CD14-positive monocyte (primary cell): Measurements from ENCODE around the gene NTNG2. TPM values are rescaled to one million over a fixed set of nuclear protein-coding genes. Genes with fewer than 3 reads are reported as not detected.

ENCODE experiments used
- DNase-seq, 3 donors: peaks; one replicate each; pipeline ENCODE4 v3.0.0-alpha.2; 2011 to 2022
- H2AFZ ChIP-seq: 2 replicates; pipeline ENCODE4 v1.6.0; 2012; ENCODE audit warnings: mild to moderate bottlenecking, low read depth, low read length, inconsistent platforms; ENCODE audit not compliant: insufficient read depth, poor library complexity, severe bottlenecking
- H3K27ac ChIP-seq, 2 donors: 1 replicate in 1 of 2; 2 replicates in 1 of 2; pipeline ENCODE4 v1.5.1; 2012 to 2013; ENCODE audit warnings: low read length in 2 of 2, control low read depth in 1 of 2, inconsistent platforms in 1 of 2, low read depth in 1 of 2, mild to moderate bottlenecking in 1 of 2
- H3K27me3 ChIP-seq, 2 donors: one replicate each; pipeline versions ENCODE4 v1.6.0 to v1.6.1; 2011 to 2013; ENCODE audit warnings: low read length in 2 of 2; ENCODE audit not compliant: control insufficient read depth in 2 of 2, insufficient read depth in 2 of 2
- H3K36me3 ChIP-seq, 2 donors: replicated peaks in 1 of 2; 1 replicate in 1 of 2; 2 replicates in 1 of 2; pipeline versions ENCODE4 v1.5.1 to v1.6.1; 2012 to 2013; ENCODE audit warnings: low read length in 2 of 2, control low read depth in 1 of 2, inconsistent platforms in 1 of 2, mild to moderate bottlenecking in 1 of 2; ENCODE audit not compliant: insufficient read depth in 2 of 2, control insufficient read depth in 1 of 2
- H3K4me1 ChIP-seq, 2 donors: 1 replicate in 1 of 2; 2 replicates in 1 of 2; pipeline versions ENCODE4 v1.5.1 to v1.6.1; 2012 to 2013; ENCODE audit warnings: low read length in 2 of 2, control low read depth in 1 of 2, inconsistent platforms in 1 of 2, mild to moderate bottlenecking in 1 of 2, moderate library complexity in 1 of 2; ENCODE audit not compliant: insufficient read depth in 2 of 2, control insufficient read depth in 1 of 2
- H3K4me2 ChIP-seq: replicated peaks from 2 replicates; pipeline ENCODE3; 2012; ENCODE audit warnings: low read length, moderate library complexity, mild to moderate bottlenecking; ENCODE audit not compliant: poor library complexity, severe bottlenecking; ENCODE audit errors: extremely low read depth
- H3K4me3 ChIP-seq, 3 experiments: fragments of 200-600 bp in 1 of 3; sonication (generic) in 1 of 3; replicated peaks in 1 of 3; 1 replicate in 2 of 3; 2 replicates in 1 of 3; pipeline ENCODE4 v1.5.1; 2011 to 2013; ENCODE audit warnings: low read length in 3 of 3, mild to moderate bottlenecking in 3 of 3, control low read depth in 2 of 3, low read depth in 2 of 3, inconsistent platforms in 1 of 3, moderate library complexity in 1 of 3
- H3K79me2 ChIP-seq: 2 replicates; pipeline ENCODE4 v1.6.0; 2012; ENCODE audit warnings: mild to moderate bottlenecking, control low read depth, inconsistent platforms, low read length, moderate library complexity; ENCODE audit not compliant: insufficient read depth
- H3K9ac ChIP-seq: 2 replicates; pipeline ENCODE4 v1.6.0; 2017; ENCODE audit warnings: low read length, mild to moderate bottlenecking; ENCODE audit not compliant: insufficient read depth, poor library complexity, severe bottlenecking
- H3K9me3 ChIP-seq, 2 donors: replicated peaks in 1 of 2; 1 replicate in 1 of 2; 2 replicates in 1 of 2; pipeline versions ENCODE4 v1.5.1 to v1.6.1; 2012 to 2013; ENCODE audit warnings: low read length in 2 of 2, control low read depth in 1 of 2; ENCODE audit not compliant: control insufficient read depth in 1 of 2, insufficient read depth in 1 of 2
- H4K20me1 ChIP-seq: 2 replicates; pipeline ENCODE4 v1.6.0; 2012; ENCODE audit warnings: mild to moderate bottlenecking, low read length, control low read depth, moderate library complexity; ENCODE audit not compliant: insufficient read depth
- H3K27ac Mint-ChIP-seq, 7 donors: one replicate each; pipeline ENCODE4 v1.8.0; 2020; ENCODE audit warnings: mild to moderate bottlenecking in 7 of 7, mixed read lengths in 7 of 7, moderate library complexity in 6 of 7, inconsistent platforms in 2 of 7
- H3K27me3 Mint-ChIP-seq, 3 donors: one replicate each; pipeline ENCODE4 v1.8.0; 2021 to 2022; ENCODE audit warnings: low read depth in 3 of 3, mild to moderate bottlenecking in 3 of 3, mixed read lengths in 3 of 3, moderate library complexity in 3 of 3, inconsistent platforms in 1 of 3
- H3K36me3 Mint-ChIP-seq, 2 donors: one replicate each; pipeline ENCODE4 v1.8.0; 2020; ENCODE audit warnings: mixed read lengths in 2 of 2, inconsistent platforms in 1 of 2, mild to moderate bottlenecking in 1 of 2
- H3K4me1 Mint-ChIP-seq: one replicate; pipeline ENCODE4 v1.8.0; 2020; ENCODE audit warnings: mild to moderate bottlenecking, mixed read lengths
- H3K4me3 Mint-ChIP-seq, 2 donors: one replicate each; pipeline ENCODE4 v1.8.0; 2020; ENCODE audit warnings: mild to moderate bottlenecking in 2 of 2, mixed read lengths in 2 of 2, moderate library complexity in 1 of 2
- H3K9me3 Mint-ChIP-seq, 7 donors: one replicate each; pipeline ENCODE4 v1.8.0; 2020 to 2022; ENCODE audit warnings: mixed read lengths in 7 of 7, mild to moderate bottlenecking in 6 of 7, moderate library complexity in 6 of 7, inconsistent platforms in 2 of 7
- CTCF ChIP-seq: fragments of 200-600 bp; IDR thresholded peaks from one replicate; pipeline ENCODE4 v1.8.0; 2022; ENCODE audit warnings: antibody characterized with exemption, mild to moderate bottlenecking
- WGBS: methylation state at CpG from one replicate; pipeline ENCODE4 v1.1.5; 2013; ENCODE audit warnings: missing lambda C conversion rate; ENCODE audit not compliant: insufficient coverage; 5-methylcytosine and 5-hydroxymethylcytosine counted together
- intact Hi-C, 2 donors: fragments of 100-400 bp; cut with micrococcal nuclease; formaldehyde crosslinking; loops; one replicate each; pipeline versions ENCODE4 v1.15.0 to v1.15.1; 2023
- polyA plus RNA-seq, 3 donors: library from polyadenylated mRNA; depleted of rRNA in 1 of 3; unstranded in 2 of 3; stranded (reverse) in 1 of 3; fragments of 300-500 nt in 2 of 3; fragments of >200 nt in 1 of 3; fragmentation: Illumina TruSeq in 2 of 3; gene quantifications; 1 replicate in 2 of 3; 2 replicates in 1 of 3; pipeline ENCODE4 v1.2.3, GENCODE V29; 2012 to 2021

Gene NTNG2
- polyA plus RNA-seq, 3 donors, result 2.1 to 10.0 (median 5.0) TPM

GRCh38 chr9:132274861-132275260 lies 113.0 kb downstream of the NTNG2 start:
- Mint-ChIP-seq H3K27ac (peak overlapping the region in 1 of 7 donors; percentile 13), H3K4me1 (no peaks in the 10 kb centered on the region), H3K9me3 (peaks cover 0 to 3% (median 0%) of the 10 kb centered on the region in 7 donors), H3K27me3 (peaks cover 0 to 2% (median 0%) of the 10 kb centered on the region in 3 donors), H3K4me3 (no peak overlapping the region), H3K36me3 (peaks cover 93 to 96% of the 10 kb centered on the region in 2 donors)
- 100% methylated on average over 2 of the region's 2 CpGs for WGBS
- Histone ChIP-seq H3K9me3 (no peaks in the 10 kb centered on the region), H3K36me3 (peaks cover 95 to 100% of the 10 kb centered on the region in 2 donors), H2AFZ (no peak overlapping the region), H3K79me2 (no peaks in the 10 kb centered on the region), H4K20me1 (peaks cover 90% of the 10 kb centered on the region), H3K4me3 (no peak overlapping the region), H3K27ac (no peak overlapping the region), H3K9ac (no peak overlapping the region), H3K4me2 (no peak overlapping the region), H3K4me1 (no peaks in the 10 kb centered on the region), H3K27me3 (no peaks in the 10 kb centered on the region)
- intact Hi-C loops, result no loop called here
- no peak for DNase-seq
- TF ChIP-seq CTCF, result no peak

GRCh38 chr9:132283165-132283564 lies 121.3 kb downstream of the NTNG2 start:
- intact Hi-C loops, result loop anchor here in 1 of 2 donors (10.0 kb wide), 2 partner anchors 52 to 1138 kb away; no protein-coding TSS in a partner anchor
- H3K27ac Mint-ChIP-seq, result peak overlapping the region in 1 of 7 donors; percentile 6
- no peak overlapping the region for H3K4me3 Mint-ChIP-seq

More at GRCh38 chr9:132283165-132283564, 121.3 kb downstream of the NTNG2 start:
- Mint-ChIP-seq H3K27me3 (no peaks in the 10 kb centered on the region), H3K4me1 (no peaks in the 10 kb centered on the region), H3K36me3 (peaks cover 86 to 100% of the 10 kb centered on the region in 2 donors), H3K9me3 (no peaks in the 10 kb centered on the region)
- no peak for DNase-seq
- no peak for TF ChIP-seq CTCF
- Histone ChIP-seq H3K4me1 (no peaks in the 10 kb centered on the region), H3K9me3 (no peaks in the 10 kb centered on the region), H3K27ac (no peak overlapping the region), H4K20me1 (peaks cover 96% of the 10 kb centered on the region), H3K36me3 (peaks cover 98 to 99% of the 10 kb centered on the region in 2 donors), H3K79me2 (no peaks in the 10 kb centered on the region), H3K9ac (no peak overlapping the region), H3K4me3 (no peak overlapping the region), H3K4me2 (no peak overlapping the region), H2AFZ (no peak overlapping the region), H3K27me3 (no peaks in the 10 kb centered on the region)
- WGBS, result no CpG with 5 or more reads among the region's 4 CpGs
